Tibial nerve (tissue), 4 donors: Measurements from ENCODE around the gene SV2B. TPM values are rescaled to one million over a fixed set of nuclear protein-coding genes. Genes with fewer than 3 reads are reported as not detected.

Source experiments
- DNase-seq, 2 donors: peaks; one replicate each; pipeline ENCODE4 v3.0.0-alpha.2; 2019; ENCODE audit warnings: low spot score in 2 of 2
- H3K27ac ChIP-seq, 4 donors: fragments of 200-600 bp; sonication (generic) in 3 of 4; one replicate each; pipeline ENCODE4 v1.5.1; 2017 to 2019; ENCODE audit warnings: mild to moderate bottlenecking in 1 of 4
- H3K27me3 ChIP-seq, 2 donors: fragments of 200-600 bp; sonication (generic) in 1 of 2; one replicate each; pipeline versions ENCODE4 v1.5.1 to v1.6.0; 2017 to 2019
- H3K36me3 ChIP-seq, 3 donors: fragments of 200-600 bp; sonication (generic); one replicate each; pipeline ENCODE4 v1.5.1; 2018 to 2019
- H3K4me1 ChIP-seq, 4 donors: fragments of 200-600 bp; sonication (generic) in 3 of 4; one replicate each; pipeline ENCODE4 v1.5.1; 2017 to 2019
- H3K4me3 ChIP-seq, 4 donors: fragments of 200-600 bp; sonication (generic) in 3 of 4; one replicate each; pipeline ENCODE4 v1.5.1; 2017 to 2019; ENCODE audit warnings: mild to moderate bottlenecking in 1 of 4, moderate library complexity in 1 of 4
- H3K9me3 ChIP-seq, 4 donors: fragments of 200-600 bp; sonication (generic) in 3 of 4; one replicate each; pipeline ENCODE4 v1.5.1; 2017 to 2019
- EP300 ChIP-seq, 2 donors: sonication (generic); formaldehyde crosslinking; IDR thresholded peaks; one replicate each; pipeline ENCODE4 v1.6.1; 2017; ENCODE audit warnings: antibody characterized with exemption in 2 of 2, mild to moderate bottlenecking in 1 of 2
- POLR2A ChIP-seq, 2 donors: fragments of 450-650 bp; IDR thresholded peaks; one replicate each; pipeline ENCODE4 v1.6.1; 2017; ENCODE audit warnings: antibody characterized with exemption in 2 of 2, mild to moderate bottlenecking in 2 of 2, moderate library complexity in 2 of 2
- WGBS, 2 donors: methylation state at CpG; one replicate each; pipeline ENCODE4 v1.1.5; 2018; 5-methylcytosine and 5-hydroxymethylcytosine counted together
- total RNA-seq, 4 donors: library from RNA; depleted of rRNA; stranded (reverse); fragments of >200 nt; gene quantifications; one replicate each; pipeline ENCODE4 v1.1.0, GENCODE V29; 2016
- TF ChIP-seq, protein P1 (sequence below), 5 experiments: fragments of 200-600 bp in 3 of 5; fragments of 450-650 bp in 2 of 5; sonication (generic) in 3 of 5; IDR thresholded peaks; one replicate each; pipeline ENCODE4 v1.5.1; 2016 to 2019; ENCODE audit warnings: antibody characterized with exemption in 5 of 5, mild to moderate bottlenecking in 3 of 5, moderate library complexity in 2 of 5

The SV2B gene
- total RNA-seq, 4 donors from 2014 or later: 8.3 to 20.5 (median 17.1) TPM

DNA sequence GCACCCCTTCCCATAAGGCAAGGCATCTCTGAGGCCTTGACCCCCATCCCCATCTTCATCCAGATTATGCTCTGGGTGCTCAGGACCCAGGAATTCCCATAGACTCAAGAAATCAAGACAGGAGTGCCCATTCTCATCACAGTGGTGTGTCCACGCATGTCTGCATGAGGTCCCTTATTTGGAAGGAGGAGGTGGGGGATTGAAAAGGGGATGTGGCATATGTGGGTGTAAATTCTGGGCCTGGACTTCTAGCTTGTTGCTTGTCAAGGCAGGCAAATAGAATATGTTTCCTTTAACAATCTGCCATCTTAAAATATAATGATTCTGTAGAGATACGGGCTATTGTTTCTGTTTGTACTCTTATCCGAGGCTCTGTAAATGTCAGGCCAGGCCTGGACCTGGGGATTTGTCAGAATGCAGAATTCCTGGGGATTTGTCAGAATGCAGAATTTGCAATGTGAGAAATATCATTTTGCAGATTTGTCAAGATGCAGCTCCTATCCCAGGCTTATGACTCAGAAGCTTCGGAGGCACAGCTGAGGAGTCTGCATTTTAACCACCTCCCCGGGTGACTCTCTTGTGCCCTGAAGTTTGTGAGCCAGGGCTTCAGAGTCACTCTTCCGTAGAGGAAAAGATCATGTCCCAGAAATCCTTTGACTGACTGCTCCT is 157.8 kb downstream of the SV2B start:
- DNase-seq: no peak
- no peak overlapping the region for H3K27ac ChIP-seq
- TF ChIP-seq, protein P1, sequence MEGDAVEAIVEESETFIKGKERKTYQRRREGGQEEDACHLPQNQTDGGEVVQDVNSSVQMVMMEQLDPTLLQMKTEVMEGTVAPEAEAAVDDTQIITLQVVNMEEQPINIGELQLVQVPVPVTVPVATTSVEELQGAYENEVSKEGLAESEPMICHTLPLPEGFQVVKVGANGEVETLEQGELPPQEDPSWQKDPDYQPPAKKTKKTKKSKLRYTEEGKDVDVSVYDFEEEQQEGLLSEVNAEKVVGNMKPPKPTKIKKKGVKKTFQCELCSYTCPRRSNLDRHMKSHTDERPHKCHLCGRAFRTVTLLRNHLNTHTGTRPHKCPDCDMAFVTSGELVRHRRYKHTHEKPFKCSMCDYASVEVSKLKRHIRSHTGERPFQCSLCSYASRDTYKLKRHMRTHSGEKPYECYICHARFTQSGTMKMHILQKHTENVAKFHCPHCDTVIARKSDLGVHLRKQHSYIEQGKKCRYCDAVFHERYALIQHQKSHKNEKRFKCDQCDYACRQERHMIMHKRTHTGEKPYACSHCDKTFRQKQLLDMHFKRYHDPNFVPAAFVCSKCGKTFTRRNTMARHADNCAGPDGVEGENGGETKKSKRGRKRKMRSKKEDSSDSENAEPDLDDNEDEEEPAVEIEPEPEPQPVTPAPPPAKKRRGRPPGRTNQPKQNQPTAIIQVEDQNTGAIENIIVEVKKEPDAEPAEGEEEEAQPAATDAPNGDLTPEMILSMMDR (IDR thresholded peaks at IDR 0.05): no peak
- TF ChIP-seq POLR2A (IDR thresholded peaks at IDR 0.05) (no peak), EP300 (IDR thresholded peaks at IDR 0.05) (no peak)
- 81 to 84% methylated on average over 6 of the region's 6 CpGs for WGBS, 2 donors
- no peak overlapping the region for H3K4me3 ChIP-seq
- no peaks in the 10 kb centered on the region for H3K27me3 ChIP-seq
- H3K36me3 ChIP-seq: no peaks in the 10 kb centered on the region
- peaks cover 0 to 1% (median 0%) of the 10 kb centered on the region in 4 donors for H3K4me1 ChIP-seq
- no peaks in the 10 kb centered on the region for H3K9me3 ChIP-seq

DNA sequence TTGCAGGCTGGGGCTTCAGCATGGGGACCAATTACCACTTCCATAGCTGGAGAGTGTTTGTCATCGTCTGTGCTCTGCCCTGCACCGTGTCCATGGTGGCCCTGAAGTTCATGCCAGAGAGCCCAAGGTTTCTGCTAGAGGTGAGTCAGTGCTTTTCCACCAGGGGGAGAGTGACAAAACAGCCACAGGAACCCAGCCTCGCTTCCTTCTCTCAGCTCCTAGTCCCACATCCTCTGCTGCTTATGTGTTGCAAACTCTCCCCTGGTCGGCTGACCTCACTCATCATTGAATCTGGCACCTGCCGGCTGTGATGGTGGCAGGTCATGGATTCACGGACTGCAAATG is 158.3 kb downstream of the SV2B start:
- WGBS, 2 donors: 51 to 77% methylated on average over 5 to 6 of the region's 6 CpGs
- Histone ChIP-seq H3K4me1 (peaks cover 0 to 7% (median 0%) of the 10 kb centered on the region in 4 donors), H3K27ac (no peak overlapping the region), H3K4me3 (no peak overlapping the region), H3K9me3 (no peaks in the 10 kb centered on the region), H3K27me3 (no peaks in the 10 kb centered on the region), H3K36me3 (no peaks in the 10 kb centered on the region)
- no peak for DNase-seq
- TF ChIP-seq EP300 (IDR thresholded peaks at IDR 0.05) (no peak), POLR2A (IDR thresholded peaks at IDR 0.05) (no peak)
- TF ChIP-seq, protein P1 (IDR thresholded peaks at IDR 0.05): no peak

DNA sequence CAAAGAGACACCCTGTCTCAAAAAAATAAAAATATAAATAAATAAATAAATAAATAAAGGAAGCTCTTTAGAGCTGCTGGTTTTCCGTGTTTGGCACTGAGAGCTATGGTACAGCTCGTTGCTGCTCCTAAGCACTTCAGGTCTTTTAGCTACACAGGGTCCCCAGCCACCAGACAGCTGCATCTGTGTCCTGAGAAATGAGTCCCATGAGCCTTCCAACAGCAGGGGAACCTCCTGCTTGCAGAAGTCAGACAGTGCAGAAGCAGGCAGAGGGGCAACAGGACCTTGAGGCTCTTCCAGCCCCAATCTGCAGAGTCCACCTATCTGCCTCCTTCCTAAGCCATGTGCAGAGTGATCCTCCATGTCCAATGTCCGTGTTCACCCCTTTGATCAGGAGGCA is 159.0 kb downstream of the SV2B start:
- Histone ChIP-seq H3K4me3 (no peak overlapping the region), H3K27me3 (no peaks in the 10 kb centered on the region), H3K27ac (no peak overlapping the region), H3K36me3 (no peaks in the 10 kb centered on the region), H3K9me3 (no peaks in the 10 kb centered on the region), H3K4me1 (peaks cover 0 to 13% (median under 1%) of the 10 kb centered on the region in 4 donors)
- WGBS, 2 donors: 65 to 71% methylated on average over 3 of the region's 3 CpGs
- DNase-seq: no peak
- TF ChIP-seq POLR2A (IDR thresholded peaks at IDR 0.05) (no peak), EP300 (IDR thresholded peaks at IDR 0.05) (no peak)
- TF ChIP-seq, protein P1 (IDR thresholded peaks at IDR 0.05): no peak

DNA sequence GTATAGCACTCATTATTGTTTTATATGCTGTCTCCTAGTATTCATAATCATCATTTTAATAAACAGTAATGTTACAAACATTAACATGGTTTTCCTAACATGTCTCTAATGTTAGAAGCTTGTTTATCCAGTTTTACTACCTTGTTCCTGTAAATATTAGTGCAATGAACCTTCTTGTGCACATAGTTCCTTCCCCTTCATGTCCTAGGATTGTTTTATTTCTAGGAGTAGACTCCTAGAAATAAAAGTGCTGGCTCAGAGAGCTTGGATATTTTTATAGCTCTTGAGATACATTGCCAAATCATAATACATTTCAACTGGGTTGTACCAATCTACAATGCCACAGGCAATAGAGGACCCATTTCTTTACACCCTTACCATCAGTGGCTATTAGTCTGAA is 161.3 kb downstream of the SV2B start:
- Histone ChIP-seq H3K27ac (no peak overlapping the region), H3K36me3 (no peaks in the 10 kb centered on the region), H3K4me1 (peaks cover 0 to 34% (median 15%) of the 10 kb centered on the region in 4 donors), H3K9me3 (no peaks in the 10 kb centered on the region), H3K27me3 (no peaks in the 10 kb centered on the region), H3K4me3 (no peak overlapping the region)
- TF ChIP-seq, protein P1 (IDR thresholded peaks at IDR 0.05): no peak
- TF ChIP-seq EP300 (IDR thresholded peaks at IDR 0.05) (no peak), POLR2A (IDR thresholded peaks at IDR 0.05) (no peak)
- no peak for DNase-seq

DNA sequence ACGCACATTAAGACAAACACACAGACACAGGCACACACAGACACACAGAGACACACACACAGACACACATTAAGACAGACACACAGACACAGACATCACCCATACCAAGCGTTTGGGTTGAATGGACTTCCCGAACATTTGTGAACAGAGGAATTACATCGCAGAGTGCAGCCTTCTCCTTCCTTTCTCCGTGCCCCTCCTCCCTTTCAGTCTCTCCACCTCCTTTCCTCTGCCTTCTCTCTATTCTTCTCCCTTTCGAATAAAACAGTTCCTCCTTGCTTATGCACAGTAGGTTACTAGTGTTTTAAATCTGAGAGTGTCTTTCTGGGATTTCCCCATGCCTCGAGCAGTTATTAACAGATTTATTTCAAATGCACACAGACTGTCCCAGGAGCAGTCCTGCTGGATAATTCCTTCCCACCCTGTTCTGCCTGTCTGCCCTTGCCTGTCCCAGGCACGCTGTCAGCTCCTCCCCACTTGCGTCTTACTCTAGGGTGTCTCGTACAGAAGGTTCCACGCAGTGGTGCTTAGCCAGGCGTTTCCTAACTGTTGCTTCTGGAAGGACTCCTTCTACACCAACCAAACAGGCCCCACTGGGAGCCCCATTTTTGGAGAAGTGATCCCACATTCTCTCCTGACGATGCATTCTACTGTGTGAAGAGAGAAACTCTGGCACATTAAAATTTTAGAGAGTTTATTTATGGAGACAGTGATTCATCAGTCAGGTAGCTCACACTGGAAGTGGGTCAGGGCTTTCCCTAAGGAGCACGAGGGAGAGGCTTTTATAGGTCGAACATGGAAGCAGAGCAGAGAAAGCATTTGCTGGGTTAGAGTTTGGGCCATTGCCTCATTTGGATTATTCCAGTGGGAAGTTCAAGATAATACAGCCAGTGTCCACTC is 163.8 kb downstream of the SV2B start:
- 34 to 35% methylated on average over 15 of the region's 15 CpGs for WGBS, 2 donors
- Histone ChIP-seq H3K27me3 (no peaks in the 10 kb centered on the region), H3K4me1 (peaks cover 0 to 34% (median 15%) of the 10 kb centered on the region in 4 donors), H3K36me3 (no peaks in the 10 kb centered on the region), H3K9me3 (no peaks in the 10 kb centered on the region), H3K27ac (peak overlapping the region; percentile 28 to 84 (median 62)), H3K4me3 (peak overlapping the region in 2 of 4 donors; percentile 10 to 16)
- peak; percentile 84 to 86 for DNase-seq
- TF ChIP-seq, protein P1 (IDR thresholded peaks at IDR 0.05): peak in 1 of 5 experiments; percentile 8
- TF ChIP-seq EP300 (IDR thresholded peaks at IDR 0.05): peak; percentile 89
- peak in 1 of 2 donors; percentile 42 for TF ChIP-seq POLR2A (IDR thresholded peaks at IDR 0.05)
